Measurements from ENCODE around the gene ZNF148. TPM values are rescaled to one million over a fixed set of nuclear protein-coding genes. Genes with fewer than 3 reads are reported as not detected.
"Not testable (repeated sequence)": the region's sequence is repeated elsewhere in the genome, so short reads cannot be mapped to it uniquely, and the experiment has no call there.

Gene ZNF148
- total RNA-seq, 1 experiment from 2014 or later = 24.8 TPM

- H3K27me3 Mint-ChIP-seq (ENCODE audit: low read depth) = no peaks in the 10 kb centered on the region; the same call in 1 of the 2 replicates
- no peak overlapping the region for H2BK20ac ChIP-seq (ENCODE audit: low read depth, low read length, poor library complexity, severe bottlenecking)
- no peak overlapping the region for H3K4ac ChIP-seq (ENCODE audit: low read depth, low read length)
- no peaks in the 10 kb centered on the region for H3K79me1 ChIP-seq (ENCODE audit: insufficient read depth, low read depth, low read length, poor library complexity, severe bottlenecking)
- H3K9ac ChIP-seq (ENCODE audit: extremely low read depth, insufficient read length, low read length) = no peak overlapping the region
- no peaks in the 10 kb centered on the region for H3K36me3 Mint-ChIP-seq (ENCODE audit: insufficient read depth in 1 of 3, low read depth in 3 of 3)
- H3K9me3 ChIP-seq (ENCODE audit: control insufficient read depth, low read depth, low read length) = no peaks in the 10 kb centered on the region
- H2BK15ac ChIP-seq (ENCODE audit: low read depth, low read length) = no peak overlapping the region
- DNase-seq = no peak
- H3T11ph ChIP-seq (ENCODE audit: low read length) = no peak overlapping the region
- H4K20me1 ChIP-seq (ENCODE audit: control insufficient read depth, insufficient read depth, insufficient read length) = no peaks in the 10 kb centered on the region
- peaks cover 11 to 12% of the 10 kb centered on the region in 2 experiments for H3K4me1 Mint-ChIP-seq
- H3K9me3 Mint-ChIP-seq = no peaks in the 10 kb centered on the region; a peak in 1 of 5 replicates
- H3K27ac ChIP-seq (ENCODE audit: insufficient read length, low read depth, low read length) = no peak overlapping the region
- H3K79me2 ChIP-seq (ENCODE audit: insufficient read depth, low read length) = no peaks in the 10 kb centered on the region
- no peaks in the 10 kb centered on the region for H3K23me2 ChIP-seq (ENCODE audit: insufficient read length, low read depth, low read length, poor library complexity, severe bottlenecking)
- H3K27ac Mint-ChIP-seq = no peak overlapping the region; a peak in 1 of 7 replicates
- WGBS (ENCODE audit: extremely low coverage, insufficient read length, low lambda C conversion rate) = no CpG with 5 or more reads among the region's 7 CpGs
- no peak overlapping the region for H2BK5ac ChIP-seq (ENCODE audit: insufficient read length, low read length)
- no peak overlapping the region for H2BK120ac ChIP-seq (ENCODE audit: low read depth, low read length, poor library complexity, severe bottlenecking)
- H2BK12ac ChIP-seq (ENCODE audit: insufficient read length, low read depth, low read length) = no peak overlapping the region
- no peak overlapping the region for H2AK5ac ChIP-seq (ENCODE audit: insufficient read length, low read length)
- H4K91ac ChIP-seq (ENCODE audit: insufficient read length, low read depth, low read length) = no peak overlapping the region
- H3K4me3 Mint-ChIP-seq = no peak overlapping the region
- no peaks in the 10 kb centered on the region for H3K4me1 ChIP-seq (ENCODE audit: insufficient read depth, low read length)
- H4K5ac ChIP-seq (ENCODE audit: insufficient read length, low read depth, low read length) = no peak overlapping the region
- no peaks in the 10 kb centered on the region for H3K27me3 ChIP-seq (ENCODE audit: insufficient read depth, low read length)
- H3K4me2 ChIP-seq (ENCODE audit: insufficient read depth, insufficient read length, low read length) = no peak overlapping the region
- no peak overlapping the region for H2AFZ ChIP-seq (ENCODE audit: low read length)
- H3K18ac ChIP-seq (ENCODE audit: insufficient read length, low read depth, low read length) = no peak overlapping the region
- no peak overlapping the region for H3K23ac ChIP-seq (ENCODE audit: insufficient read length, low read depth, low read length)
- no peak overlapping the region for H3K14ac ChIP-seq (ENCODE audit: insufficient read depth, low read length)
- no peak overlapping the region for H4K8ac ChIP-seq (replicated peaks; ENCODE audit: insufficient read length, low read depth, low read length)
- no peak overlapping the region for H3K56ac ChIP-seq (ENCODE audit: insufficient read length, low read depth, low read length)
- TF ChIP-seq, protein P1, sequence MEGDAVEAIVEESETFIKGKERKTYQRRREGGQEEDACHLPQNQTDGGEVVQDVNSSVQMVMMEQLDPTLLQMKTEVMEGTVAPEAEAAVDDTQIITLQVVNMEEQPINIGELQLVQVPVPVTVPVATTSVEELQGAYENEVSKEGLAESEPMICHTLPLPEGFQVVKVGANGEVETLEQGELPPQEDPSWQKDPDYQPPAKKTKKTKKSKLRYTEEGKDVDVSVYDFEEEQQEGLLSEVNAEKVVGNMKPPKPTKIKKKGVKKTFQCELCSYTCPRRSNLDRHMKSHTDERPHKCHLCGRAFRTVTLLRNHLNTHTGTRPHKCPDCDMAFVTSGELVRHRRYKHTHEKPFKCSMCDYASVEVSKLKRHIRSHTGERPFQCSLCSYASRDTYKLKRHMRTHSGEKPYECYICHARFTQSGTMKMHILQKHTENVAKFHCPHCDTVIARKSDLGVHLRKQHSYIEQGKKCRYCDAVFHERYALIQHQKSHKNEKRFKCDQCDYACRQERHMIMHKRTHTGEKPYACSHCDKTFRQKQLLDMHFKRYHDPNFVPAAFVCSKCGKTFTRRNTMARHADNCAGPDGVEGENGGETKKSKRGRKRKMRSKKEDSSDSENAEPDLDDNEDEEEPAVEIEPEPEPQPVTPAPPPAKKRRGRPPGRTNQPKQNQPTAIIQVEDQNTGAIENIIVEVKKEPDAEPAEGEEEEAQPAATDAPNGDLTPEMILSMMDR (conservative IDR thresholded peaks at IDR 0.05) = no peak
Measured at GRCh38 chr3:125389282-125389681, 14.2 kb upstream of the ZNF148 start.

GRCh38 chr3:125388369-125388768, 13.2 kb upstream of the ZNF148 start:
- H3K4me3 Mint-ChIP-seq; H3K14ac ChIP-seq (ENCODE audit: insufficient read depth, low read length); H2AK5ac ChIP-seq (ENCODE audit: insufficient read length, low read length); H3K27ac ChIP-seq (ENCODE audit: insufficient read length, low read depth, low read length); H4K91ac ChIP-seq (ENCODE audit: insufficient read length, low read depth, low read length); H4K20me1 ChIP-seq (ENCODE audit: control insufficient read depth, insufficient read depth, insufficient read length); H2BK15ac ChIP-seq (ENCODE audit: low read depth, low read length); H2BK5ac ChIP-seq (ENCODE audit: insufficient read length, low read length); H3K4ac ChIP-seq (ENCODE audit: low read depth, low read length); H3K9me3 ChIP-seq (ENCODE audit: control insufficient read depth, low read depth, low read length); H3K79me1 ChIP-seq (ENCODE audit: insufficient read depth, low read depth, low read length, poor library complexity, severe bottlenecking); H3K9ac ChIP-seq (ENCODE audit: extremely low read depth, insufficient read length, low read length); H2AFZ ChIP-seq (ENCODE audit: low read length); H4K5ac ChIP-seq (ENCODE audit: insufficient read length, low read depth, low read length); H2BK12ac ChIP-seq (ENCODE audit: insufficient read length, low read depth, low read length); H3K4me2 ChIP-seq (ENCODE audit: insufficient read depth, insufficient read length, low read length); H3K36me3 Mint-ChIP-seq (ENCODE audit: insufficient read depth in 1 of 3, low read depth in 3 of 3); H2BK20ac ChIP-seq (ENCODE audit: low read depth, low read length, poor library complexity, severe bottlenecking); DNase-seq; H3K9me3 Mint-ChIP-seq; H3K18ac ChIP-seq (ENCODE audit: insufficient read length, low read depth, low read length); H3K4me1 ChIP-seq (ENCODE audit: insufficient read depth, low read length); H3K23me2 ChIP-seq (ENCODE audit: insufficient read length, low read depth, low read length, poor library complexity, severe bottlenecking); H4K8ac ChIP-seq (replicated peaks; ENCODE audit: insufficient read length, low read depth, low read length); H2BK120ac ChIP-seq (ENCODE audit: low read depth, low read length, poor library complexity, severe bottlenecking); H3K27me3 Mint-ChIP-seq (ENCODE audit: low read depth); H3K56ac ChIP-seq (ENCODE audit: insufficient read length, low read depth, low read length); H3K23ac ChIP-seq (ENCODE audit: insufficient read length, low read depth, low read length); H3T11ph ChIP-seq (ENCODE audit: low read length); H3K27ac Mint-ChIP-seq; H3K79me2 ChIP-seq (ENCODE audit: insufficient read depth, low read length); H3K27me3 ChIP-seq (ENCODE audit: insufficient read depth, low read length): not testable (repeated sequence)
- WGBS (ENCODE audit: extremely low coverage, insufficient read length, low lambda C conversion rate) = no CpG with 5 or more reads among the region's 5 CpGs
- peaks cover 15 to 16% of the 10 kb centered on the region in 2 experiments for H3K4me1 Mint-ChIP-seq

Data from H9 (cell line).